KMS-11 (cell line): ENCODE measurements around the gene ARHGEF39.

Experiments
- H2AFZ ChIP-seq: fragments of 200-600 bp; sonication (generic); 2 replicates; pipeline ENCODE4 v1.6.1; 2016; ENCODE audit warnings: antibody characterized with exemption, mixed run types, low read depth
- H3K27ac ChIP-seq: fragments of 200-600 bp; sonication (generic); 2 replicates; pipeline ENCODE4 v1.6.1; 2016; ENCODE audit warnings: mild to moderate bottlenecking, mixed run types
- H3K27me3 ChIP-seq: fragments of 200-600 bp; sonication (generic); 2 replicates; pipeline ENCODE4 v1.6.1; 2017; ENCODE audit warnings: mild to moderate bottlenecking, low read depth, mixed run types, moderate library complexity; ENCODE audit not compliant: insufficient read depth
- H3K36me3 ChIP-seq: fragments of 200-600 bp; sonication (generic); 2 replicates; pipeline ENCODE4 v1.6.1; 2017; ENCODE audit warnings: mild to moderate bottlenecking, mixed run types; ENCODE audit not compliant: insufficient read depth
- H3K4me1 ChIP-seq: fragments of 200-600 bp; sonication (generic); 2 replicates; pipeline ENCODE4 v1.6.1; 2016; ENCODE audit warnings: mild to moderate bottlenecking, low read depth, mixed run types; ENCODE audit not compliant: poor library complexity, severe bottlenecking
- H3K4me2 ChIP-seq: fragments of 200-600 bp; sonication (generic); 2 replicates; pipeline ENCODE4 v1.7.0; 2016; ENCODE audit warnings: mild to moderate bottlenecking, mixed run types
- H3K4me3 ChIP-seq: fragments of 200-600 bp; sonication (generic); IDR thresholded peaks from 2 replicates; pipeline ENCODE4 v1.6.1; 2017; ENCODE audit warnings: low read depth, low read length, mixed read lengths; ENCODE audit not compliant: insufficient read depth
- H3K79me2 ChIP-seq: fragments of 200-600 bp; sonication (generic); 2 replicates; pipeline ENCODE4 v1.6.1; 2016; ENCODE audit warnings: low read depth, mixed run types; ENCODE audit not compliant: insufficient read depth
- H3K9ac ChIP-seq: fragments of 200-600 bp; sonication (generic); 2 replicates; pipeline ENCODE4 v1.6.1; 2016; ENCODE audit warnings: mild to moderate bottlenecking, mixed run types
- H4K20me1 ChIP-seq: fragments of 200-600 bp; sonication (generic); 2 replicates; pipeline ENCODE4 v1.6.1; 2016; ENCODE audit warnings: mild to moderate bottlenecking, mixed run types; ENCODE audit not compliant: insufficient read depth
- TF ChIP-seq, protein P1 (sequence below): fragments of 200-600 bp; sonication (generic); conservative IDR thresholded peaks from 2 replicates; pipeline ENCODE4 v1.6.1; 2017; ENCODE audit warnings: low read depth, mild to moderate bottlenecking, antibody characterized with exemption, low read length, moderate library complexity, mixed read lengths

ARHGEF39 gene

GRCh38 chr9:35696520-35697215 is 31.7 kb upstream of the ARHGEF39 start:
- no peak overlapping the region for H2AFZ ChIP-seq
- no peaks in the 10 kb centered on the region; the same call in 1 of the 2 replicates for H3K36me3 ChIP-seq
- H3K27me3 ChIP-seq: no peaks in the 10 kb centered on the region
- no peak overlapping the region for H3K9ac ChIP-seq
- TF ChIP-seq, protein P1, sequence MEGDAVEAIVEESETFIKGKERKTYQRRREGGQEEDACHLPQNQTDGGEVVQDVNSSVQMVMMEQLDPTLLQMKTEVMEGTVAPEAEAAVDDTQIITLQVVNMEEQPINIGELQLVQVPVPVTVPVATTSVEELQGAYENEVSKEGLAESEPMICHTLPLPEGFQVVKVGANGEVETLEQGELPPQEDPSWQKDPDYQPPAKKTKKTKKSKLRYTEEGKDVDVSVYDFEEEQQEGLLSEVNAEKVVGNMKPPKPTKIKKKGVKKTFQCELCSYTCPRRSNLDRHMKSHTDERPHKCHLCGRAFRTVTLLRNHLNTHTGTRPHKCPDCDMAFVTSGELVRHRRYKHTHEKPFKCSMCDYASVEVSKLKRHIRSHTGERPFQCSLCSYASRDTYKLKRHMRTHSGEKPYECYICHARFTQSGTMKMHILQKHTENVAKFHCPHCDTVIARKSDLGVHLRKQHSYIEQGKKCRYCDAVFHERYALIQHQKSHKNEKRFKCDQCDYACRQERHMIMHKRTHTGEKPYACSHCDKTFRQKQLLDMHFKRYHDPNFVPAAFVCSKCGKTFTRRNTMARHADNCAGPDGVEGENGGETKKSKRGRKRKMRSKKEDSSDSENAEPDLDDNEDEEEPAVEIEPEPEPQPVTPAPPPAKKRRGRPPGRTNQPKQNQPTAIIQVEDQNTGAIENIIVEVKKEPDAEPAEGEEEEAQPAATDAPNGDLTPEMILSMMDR: peak; percentile 93
- H3K79me2 ChIP-seq: no peaks in the 10 kb centered on the region
- H4K20me1 ChIP-seq: no peaks in the 10 kb centered on the region
- H3K4me1 ChIP-seq: no peaks in the 10 kb centered on the region
- no peak overlapping the region for H3K4me2 ChIP-seq
- no peak overlapping the region for H3K27ac ChIP-seq
- no peak overlapping the region for H3K4me3 ChIP-seq

GRCh38 chr9:35695943-35696401 is 31.0 kb upstream of the ARHGEF39 start:
- TF ChIP-seq, protein P1: no peak
- Histone ChIP-seq H4K20me1 (no peaks in the 10 kb centered on the region), H3K36me3 (no peaks in the 10 kb centered on the region; the same call in 1 of the 2 replicates), H3K4me2 (no peak overlapping the region), H3K4me1 (no peaks in the 10 kb centered on the region), H3K27ac (no peak overlapping the region), H2AFZ (no peak overlapping the region), H3K79me2 (no peaks in the 10 kb centered on the region), H3K27me3 (no peaks in the 10 kb centered on the region), H3K4me3 (no peak overlapping the region), H3K9ac (no peak overlapping the region)

GRCh38 chr9:35691757-35692301 is 26.8 kb upstream of the ARHGEF39 start:
- H3K27me3 ChIP-seq: no peaks in the 10 kb centered on the region
- no peak overlapping the region for H3K4me2 ChIP-seq
- no peak overlapping the region for H2AFZ ChIP-seq
- TF ChIP-seq, protein P1: no peak
- no peaks in the 10 kb centered on the region for H3K79me2 ChIP-seq
- no peaks in the 10 kb centered on the region for H3K36me3 ChIP-seq
- no peaks in the 10 kb centered on the region for H4K20me1 ChIP-seq
- no peaks in the 10 kb centered on the region for H3K4me1 ChIP-seq
- no peak overlapping the region for H3K4me3 ChIP-seq
- no peak overlapping the region for H3K9ac ChIP-seq
- no peak overlapping the region for H3K27ac ChIP-seq

DNA sequence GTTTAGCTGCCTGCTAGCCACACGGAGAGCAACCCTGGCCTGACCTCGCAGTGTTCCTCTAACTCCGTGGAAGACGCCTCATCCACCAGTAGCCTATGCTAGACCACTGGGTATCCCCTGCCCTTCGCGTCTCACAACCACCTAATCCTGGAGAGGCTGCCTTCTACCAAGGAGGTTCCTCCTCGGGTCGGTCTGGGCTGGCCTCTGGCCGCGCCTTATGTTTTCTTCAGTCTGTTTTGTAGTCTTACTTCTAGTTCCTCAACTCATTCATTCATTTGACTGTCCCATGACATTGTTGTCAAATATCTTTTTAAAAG is 26.3 kb upstream of the ARHGEF39 start:
- H3K4me2 ChIP-seq: no peak overlapping the region
- H3K27ac ChIP-seq: no peak overlapping the region
- H2AFZ ChIP-seq: peak overlapping the region; percentile 81; the same call in 1 of the 2 replicates
- H3K4me1 ChIP-seq: no peaks in the 10 kb centered on the region
- no peak overlapping the region for H3K4me3 ChIP-seq
- H4K20me1 ChIP-seq: no peaks in the 10 kb centered on the region
- no peak overlapping the region for H3K9ac ChIP-seq
- TF ChIP-seq, protein P1: no peak
- no peaks in the 10 kb centered on the region for H3K36me3 ChIP-seq
- H3K79me2 ChIP-seq: no peaks in the 10 kb centered on the region
- H3K27me3 ChIP-seq: no peaks in the 10 kb centered on the region
